D721Med (cell line): Measurements from ENCODE around the gene EPG5.

ENCODE experiments used
- DNase-seq: peaks from one replicate; pipeline ENCODE4 v3.0.0; 2011; ENCODE audit warnings: low spot score; ENCODE audit not compliant: insufficient read length
- FAIRE-seq: peaks from 2 replicates; lab custom pipeline; 2011; peaks lifted over from hg19 to GRCh38; lab: Jason Lieb, UNC
- TF ChIP-seq, protein P1 (sequence below): IDR thresholded peaks from 2 replicates; pipeline ENCODE4 v1.5.1; 2012; ENCODE audit warnings: mild to moderate bottlenecking, control low read depth; ENCODE audit not compliant: insufficient read depth; ENCODE audit errors: missing control alignments

The EPG5 gene

GRCh38 chr18:46008531-46008930 lies 41.4 kb upstream of the EPG5 start:
- FAIRE-seq (no peak), DNase-seq (no peak)
- TF ChIP-seq, protein P1, sequence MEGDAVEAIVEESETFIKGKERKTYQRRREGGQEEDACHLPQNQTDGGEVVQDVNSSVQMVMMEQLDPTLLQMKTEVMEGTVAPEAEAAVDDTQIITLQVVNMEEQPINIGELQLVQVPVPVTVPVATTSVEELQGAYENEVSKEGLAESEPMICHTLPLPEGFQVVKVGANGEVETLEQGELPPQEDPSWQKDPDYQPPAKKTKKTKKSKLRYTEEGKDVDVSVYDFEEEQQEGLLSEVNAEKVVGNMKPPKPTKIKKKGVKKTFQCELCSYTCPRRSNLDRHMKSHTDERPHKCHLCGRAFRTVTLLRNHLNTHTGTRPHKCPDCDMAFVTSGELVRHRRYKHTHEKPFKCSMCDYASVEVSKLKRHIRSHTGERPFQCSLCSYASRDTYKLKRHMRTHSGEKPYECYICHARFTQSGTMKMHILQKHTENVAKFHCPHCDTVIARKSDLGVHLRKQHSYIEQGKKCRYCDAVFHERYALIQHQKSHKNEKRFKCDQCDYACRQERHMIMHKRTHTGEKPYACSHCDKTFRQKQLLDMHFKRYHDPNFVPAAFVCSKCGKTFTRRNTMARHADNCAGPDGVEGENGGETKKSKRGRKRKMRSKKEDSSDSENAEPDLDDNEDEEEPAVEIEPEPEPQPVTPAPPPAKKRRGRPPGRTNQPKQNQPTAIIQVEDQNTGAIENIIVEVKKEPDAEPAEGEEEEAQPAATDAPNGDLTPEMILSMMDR = no peak

DNA sequence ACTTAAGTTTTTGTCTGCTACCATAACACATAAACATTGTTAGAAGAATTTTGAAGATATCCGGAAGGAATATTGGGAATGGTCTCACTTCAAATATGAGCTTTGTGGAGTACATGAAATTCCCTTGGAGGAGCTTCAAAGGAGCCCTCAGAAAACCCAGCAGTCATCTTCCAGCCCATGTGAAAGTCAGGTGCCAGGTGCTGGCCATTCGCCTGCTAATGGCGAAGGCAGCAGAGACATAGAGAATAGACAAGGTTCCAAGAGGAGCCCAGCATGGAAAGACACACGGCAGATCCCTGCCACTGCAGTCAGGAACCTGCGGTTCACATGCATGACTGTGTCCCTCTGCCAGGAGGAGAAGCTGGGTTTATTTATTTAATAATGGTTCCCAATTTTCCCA lies 40.0 kb upstream of the EPG5 start:
- TF ChIP-seq, protein P1 = no peak
- FAIRE-seq (no peak), DNase-seq (no peak)

- TF ChIP-seq, protein P1 = no peak
- no peak for DNase-seq
- no peak for FAIRE-seq
These were observed 35.8 kb upstream of the EPG5 start for GRCh38 chr18:46002934-46003333.

- DNase-seq = no peak
- FAIRE-seq = no peak
- TF ChIP-seq, protein P1 = no peak
These were observed 34.8 kb upstream of the EPG5 start for GRCh38 chr18:46001892-46002291.

- FAIRE-seq = no peak
- DNase-seq = no peak
- TF ChIP-seq, protein P1 = no peak
These were observed 33.9 kb upstream of the EPG5 start for GRCh38 chr18:46001074-46001473.

DNA sequence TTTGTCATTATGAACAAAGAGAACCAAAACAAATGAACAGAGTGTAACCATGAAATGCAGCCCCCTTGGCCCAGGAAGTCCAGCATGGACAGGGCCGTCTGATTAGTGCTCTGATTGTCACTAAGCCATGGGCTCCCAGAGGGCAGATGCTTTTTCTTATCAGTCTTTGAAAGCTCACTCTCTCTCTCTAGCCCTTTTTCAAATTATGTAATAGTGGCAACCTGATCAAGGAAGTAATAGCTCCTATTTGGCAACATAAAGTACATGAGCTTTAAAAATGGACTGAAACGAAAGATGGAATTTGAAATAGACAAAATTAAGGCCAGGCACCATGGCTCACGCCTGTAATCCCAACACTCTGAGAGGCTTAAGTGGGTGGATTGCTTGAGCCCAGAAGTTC lies 32.4 kb upstream of the EPG5 start:
- no peak for DNase-seq
- TF ChIP-seq, protein P1 = no peak

GRCh38 chr18:45998244-45998643 lies 31.1 kb upstream of the EPG5 start:
- DNase-seq (no peak), FAIRE-seq (no peak)
- TF ChIP-seq, protein P1 = no peak

More for the DNA sequence above, 32.4 kb upstream of the EPG5 start:
- no peak for FAIRE-seq
